OCI-M1 (cell line): ENCODE results near the gene UQCC2.

ENCODE experiments used
- DNase-seq: peaks from one replicate; lab custom pipeline; 2025; lab: John Stamatoyannopoulos, UW

Gene UQCC2

DNA sequence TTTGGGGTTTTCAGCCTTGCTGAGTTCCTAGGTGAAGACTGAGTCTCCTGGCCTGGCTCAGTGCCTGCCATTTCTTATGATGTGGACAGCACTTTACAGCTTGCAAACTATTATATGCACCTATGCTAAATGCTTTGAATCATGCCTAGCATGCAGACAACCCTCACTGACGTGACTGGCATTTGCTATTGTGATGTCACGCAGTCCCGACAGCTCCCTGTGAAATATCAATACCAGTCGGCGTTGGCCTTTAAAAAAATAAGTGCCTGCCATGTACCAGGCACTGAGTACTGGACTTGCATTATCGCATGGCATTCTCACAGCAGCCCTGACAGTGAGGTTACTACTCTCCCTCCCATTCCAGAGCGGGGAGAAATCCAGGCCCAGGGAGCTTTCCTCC is 35.5 kb downstream of the UQCC2 start:
- DNase-seq, result no peak

DNA sequence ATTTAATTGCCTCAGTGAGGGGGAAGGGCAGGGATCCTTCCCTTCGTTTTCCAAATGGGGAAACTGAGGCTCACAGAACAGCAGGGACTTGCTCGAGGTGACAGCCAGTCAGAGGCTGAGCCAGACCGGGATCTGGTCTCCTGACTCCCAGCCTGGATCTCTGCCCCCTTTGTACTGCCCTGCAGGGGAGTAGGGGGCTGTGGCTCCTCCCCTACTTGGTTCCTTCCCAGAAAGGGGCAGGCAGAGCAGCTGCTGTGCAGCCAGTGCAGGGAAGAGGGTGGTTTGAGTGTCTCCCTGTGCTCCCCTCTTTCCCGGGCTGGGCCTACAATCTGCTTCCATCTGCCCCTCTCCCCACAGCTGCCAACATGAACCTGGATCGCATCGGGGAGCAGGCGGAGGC is 37.6 kb downstream of the UQCC2 start:
- no peak for DNase-seq

DNA sequence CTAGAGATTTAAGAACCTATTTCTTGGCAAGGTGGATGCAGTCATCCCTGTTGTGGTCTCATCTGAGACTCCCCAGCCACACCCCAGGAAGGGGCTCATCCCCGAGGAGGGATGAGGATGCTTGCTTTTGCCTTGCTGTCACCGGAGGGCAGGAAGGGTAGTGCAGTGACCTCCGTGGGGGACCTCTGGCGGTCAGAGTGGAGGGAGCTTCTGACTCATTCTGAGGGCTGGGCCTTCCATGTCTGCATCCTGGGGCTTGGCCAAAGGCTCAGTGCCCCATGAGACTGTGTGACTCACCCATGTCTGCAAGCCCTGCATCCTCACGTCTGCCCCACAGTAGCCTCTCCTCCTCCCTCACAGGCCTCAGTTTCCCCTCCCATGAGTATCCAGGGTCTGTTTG is 38.7 kb downstream of the UQCC2 start:
- peak; percentile 85 for DNase-seq

DNA sequence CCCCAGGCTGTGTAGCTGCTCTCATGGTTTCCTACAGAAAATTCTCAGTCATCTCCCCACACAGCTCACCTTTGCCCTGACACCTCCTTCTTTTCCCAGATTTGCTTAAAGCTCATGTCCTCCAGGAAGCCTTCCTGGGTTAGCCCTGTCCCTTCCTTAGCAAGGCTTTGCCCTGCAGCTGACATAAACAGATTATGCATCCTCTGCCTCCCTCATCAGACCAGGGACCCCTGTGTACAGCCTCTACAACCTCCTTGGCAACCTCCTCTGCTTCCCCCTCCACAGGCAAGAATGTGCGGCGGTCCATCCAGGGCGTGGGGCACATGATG is 39.8 kb downstream of the UQCC2 start:
- DNase-seq, result no peak

DNA sequence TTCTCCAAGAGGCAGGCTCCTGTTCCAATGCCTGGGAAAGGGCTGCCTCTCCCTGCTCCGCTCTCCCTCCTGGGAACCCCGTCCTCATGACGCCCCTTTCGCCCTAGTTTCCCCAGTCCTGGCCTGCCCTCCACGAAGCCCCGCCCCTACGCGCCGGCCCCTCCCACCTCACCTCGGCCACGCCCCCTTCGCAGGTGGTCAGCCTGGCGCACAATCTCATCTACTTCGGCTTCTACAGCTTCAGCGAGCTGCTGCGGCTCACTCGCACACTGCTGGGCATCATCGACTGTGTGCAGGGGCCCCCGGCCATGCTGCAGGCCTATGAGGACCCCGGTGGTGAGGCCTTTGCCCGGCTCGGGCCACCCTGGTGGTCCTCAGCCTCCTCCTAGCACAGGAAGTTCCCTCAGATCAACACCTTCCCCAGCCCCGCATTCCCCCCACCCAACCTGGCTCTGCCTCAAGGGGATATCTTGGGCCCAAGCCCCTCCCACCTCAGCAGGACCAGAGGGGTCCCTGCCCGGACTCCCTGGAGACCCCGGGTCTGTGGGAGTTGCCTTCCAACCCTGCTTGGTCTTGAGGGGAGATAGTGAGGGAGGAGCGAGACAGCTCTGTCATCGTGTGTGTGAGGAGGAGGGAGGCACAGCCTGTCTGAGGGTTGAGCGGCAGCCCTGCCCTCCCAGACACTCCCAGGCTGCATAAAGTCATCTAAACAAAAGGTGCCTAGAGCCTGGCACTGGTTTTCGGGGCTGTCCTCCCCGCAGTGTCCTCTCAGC is 40.3 kb downstream of the UQCC2 start:
- no peak for DNase-seq

DNA sequence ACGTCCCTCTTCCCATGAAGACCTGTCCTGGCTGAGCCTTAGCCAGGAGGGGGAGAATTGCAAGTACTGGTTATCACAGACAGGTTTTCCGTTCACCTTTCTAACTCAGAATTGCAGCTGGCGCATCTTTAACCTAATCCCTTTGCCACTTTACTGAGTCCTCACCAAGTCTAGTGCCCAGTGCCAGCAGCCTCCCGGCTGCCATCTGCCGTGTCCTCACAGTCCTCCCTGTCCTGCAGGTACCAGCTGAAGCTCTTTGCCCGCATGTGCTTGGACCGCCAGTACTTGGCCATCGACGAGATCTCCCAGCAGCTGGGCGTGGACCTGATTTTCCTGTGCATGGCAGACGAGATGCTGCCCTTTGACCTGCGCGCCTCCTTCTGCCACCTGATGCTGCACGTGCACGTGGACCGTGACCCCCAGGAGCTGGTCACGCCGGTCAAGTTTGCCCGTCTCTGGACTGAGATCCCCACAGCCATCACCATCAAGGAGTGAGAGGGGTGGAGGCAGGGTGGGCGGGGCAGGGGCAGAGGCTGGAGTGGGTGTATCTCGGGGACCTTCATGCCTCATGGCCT is 41.3 kb downstream of the UQCC2 start:
- no peak for DNase-seq

DNA sequence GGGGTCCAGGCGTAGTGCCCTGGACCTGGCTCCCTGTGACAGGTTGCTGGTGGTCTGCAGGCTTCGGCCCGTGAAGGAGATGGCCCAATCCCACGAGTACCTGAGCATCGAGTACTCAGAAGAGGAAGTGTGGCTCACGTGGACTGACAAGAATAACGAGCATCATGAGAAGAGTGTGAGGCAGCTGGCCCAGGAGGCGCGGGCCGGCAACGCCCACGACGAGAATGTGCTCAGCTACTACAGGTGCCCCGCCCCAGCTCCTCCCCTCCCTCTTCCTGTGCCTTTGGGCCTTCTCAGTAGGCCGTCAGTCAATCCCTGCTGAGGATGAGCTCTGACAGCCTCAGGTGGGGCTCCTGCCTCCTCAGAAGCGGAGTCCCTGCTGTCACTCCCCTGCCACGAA is 42.6 kb downstream of the UQCC2 start:
- no peak for DNase-seq

DNA sequence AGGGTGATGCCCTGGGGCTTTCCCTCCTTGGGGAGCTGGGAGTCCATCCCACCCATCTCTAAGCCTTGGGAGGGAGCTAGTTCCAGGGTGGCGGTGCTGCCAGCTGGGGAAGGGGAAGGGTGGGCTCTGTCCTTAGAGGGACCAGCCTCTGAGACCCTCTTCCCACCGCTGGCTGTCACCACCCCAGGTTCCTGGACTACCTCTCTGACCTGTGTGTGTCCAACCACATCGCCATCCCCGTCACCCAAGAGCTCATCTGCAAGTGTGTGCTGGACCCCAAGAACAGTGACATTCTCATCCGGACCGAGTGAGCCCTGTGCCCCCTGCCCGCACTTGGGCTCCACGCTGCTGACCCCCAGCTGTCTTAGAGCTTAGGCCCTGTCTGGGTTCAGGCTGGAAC is 43.2 kb downstream of the UQCC2 start:
- no peak for DNase-seq

GRCh38 chr6:33667776-33668175 is 43.7 kb downstream of the UQCC2 start:
- DNase-seq, result no peak

- DNase-seq, result no peak
Observed at GRCh38 chr6:33667072-33667471, 44.4 kb downstream of the UQCC2 start.

DNA sequence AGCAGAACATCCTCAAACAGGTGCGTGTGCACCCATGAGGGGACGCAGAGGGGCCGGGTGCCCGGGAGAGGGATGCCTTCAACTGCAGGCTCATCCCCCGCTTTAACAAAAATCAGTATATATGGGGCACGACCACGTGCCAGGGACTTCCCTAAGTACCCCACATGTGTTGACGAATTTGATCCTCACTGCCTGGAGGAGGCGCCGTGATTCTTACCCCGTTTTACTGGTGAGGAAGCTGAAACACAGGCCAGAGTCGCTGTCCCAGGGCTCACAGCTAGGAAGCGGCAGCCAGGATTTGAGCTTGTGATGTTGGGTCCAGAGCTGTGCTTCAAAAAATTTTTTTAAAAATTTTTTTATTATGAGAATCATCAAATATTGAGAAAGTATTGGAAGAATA is 45.5 kb downstream of the UQCC2 start:
- no peak for DNase-seq

- no peak for DNase-seq
Observed at GRCh38 chr6:33664506-33665057, 46.9 kb downstream of the UQCC2 start.

- no peak for DNase-seq
Observed at GRCh38 chr6:33663727-33664449, 47.6 kb downstream of the UQCC2 start.

GRCh38 chr6:33663028-33663427 is 48.5 kb downstream of the UQCC2 start:
- no peak for DNase-seq

- DNase-seq, result no peak
Observed at GRCh38 chr6:33662318-33662717, 49.2 kb downstream of the UQCC2 start.

DNA sequence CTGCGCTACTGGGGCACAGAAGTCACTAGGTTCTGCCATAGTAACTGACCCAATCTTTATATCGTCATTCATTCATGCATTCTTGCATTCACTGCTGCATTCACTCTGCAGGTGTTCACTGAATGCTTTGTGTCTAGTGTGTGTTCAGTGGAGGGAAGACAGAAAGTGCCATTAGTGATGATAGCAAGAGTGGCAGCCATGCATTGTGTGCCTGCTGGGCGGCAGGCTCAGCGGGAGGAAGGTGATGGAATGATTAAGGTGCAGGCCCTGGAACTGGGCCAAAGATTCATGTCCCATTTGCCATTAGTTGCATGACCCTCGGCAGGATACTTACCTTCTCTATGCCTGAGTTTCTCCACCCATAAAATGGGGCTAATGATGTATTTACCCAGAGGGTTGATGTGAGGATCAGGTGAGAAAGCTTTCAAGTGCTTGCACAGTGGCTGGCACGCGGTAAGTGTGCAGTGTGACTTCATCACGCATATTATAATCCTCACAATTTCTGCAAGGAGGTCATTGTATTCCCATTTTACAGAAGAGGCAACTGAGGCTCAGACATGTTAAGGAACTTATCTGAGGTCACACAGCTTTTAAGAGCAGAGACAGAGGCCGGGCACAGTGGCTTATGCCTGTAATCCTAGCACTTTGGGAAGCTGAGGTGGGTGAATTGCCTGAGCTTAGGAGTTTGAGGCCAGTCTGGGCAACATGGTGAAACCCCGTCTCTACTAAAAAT is 50.2 kb downstream of the UQCC2 start:
- no peak for DNase-seq

- no peak for DNase-seq
Observed at GRCh38 chr6:33659986-33660385, 51.5 kb downstream of the UQCC2 start.

DNA sequence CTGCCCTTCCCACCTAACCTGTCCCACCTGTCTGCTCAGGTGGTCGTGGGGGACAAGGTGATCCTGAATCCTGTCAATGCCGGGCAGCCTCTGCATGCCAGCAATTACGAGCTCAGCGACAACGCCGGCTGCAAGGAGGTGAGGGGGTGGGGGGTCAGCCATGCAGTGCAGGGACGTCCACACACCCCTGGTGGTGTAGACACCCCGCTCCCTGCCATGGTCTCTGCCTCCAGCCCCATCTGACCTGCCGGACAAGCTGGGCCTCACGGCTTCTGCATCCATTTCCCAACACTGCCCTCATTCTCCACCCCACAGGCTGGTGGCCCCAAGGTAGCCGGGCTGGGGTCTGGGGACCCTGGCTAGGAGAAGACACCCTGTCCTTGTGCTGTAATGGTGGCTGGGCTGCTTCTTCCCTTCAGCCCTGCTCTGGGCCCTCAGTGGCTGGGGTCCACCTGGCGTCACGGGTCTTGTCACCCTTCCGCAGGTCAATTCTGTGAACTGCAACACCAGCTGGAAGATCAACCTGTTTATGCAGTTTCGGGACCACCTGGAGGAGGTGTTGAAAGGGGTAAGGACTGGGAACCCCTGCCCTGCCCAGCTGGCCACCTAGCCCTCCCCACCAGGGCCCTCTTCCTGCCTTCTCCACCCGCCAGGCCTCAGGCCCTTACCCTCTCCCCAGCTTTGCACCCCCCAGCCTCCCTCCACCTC is 52.4 kb downstream of the UQCC2 start:
- DNase-seq, result no peak

GRCh38 chr6:33656844-33657243 is 54.7 kb downstream of the UQCC2 start:
- DNase-seq, result no peak

DNA sequence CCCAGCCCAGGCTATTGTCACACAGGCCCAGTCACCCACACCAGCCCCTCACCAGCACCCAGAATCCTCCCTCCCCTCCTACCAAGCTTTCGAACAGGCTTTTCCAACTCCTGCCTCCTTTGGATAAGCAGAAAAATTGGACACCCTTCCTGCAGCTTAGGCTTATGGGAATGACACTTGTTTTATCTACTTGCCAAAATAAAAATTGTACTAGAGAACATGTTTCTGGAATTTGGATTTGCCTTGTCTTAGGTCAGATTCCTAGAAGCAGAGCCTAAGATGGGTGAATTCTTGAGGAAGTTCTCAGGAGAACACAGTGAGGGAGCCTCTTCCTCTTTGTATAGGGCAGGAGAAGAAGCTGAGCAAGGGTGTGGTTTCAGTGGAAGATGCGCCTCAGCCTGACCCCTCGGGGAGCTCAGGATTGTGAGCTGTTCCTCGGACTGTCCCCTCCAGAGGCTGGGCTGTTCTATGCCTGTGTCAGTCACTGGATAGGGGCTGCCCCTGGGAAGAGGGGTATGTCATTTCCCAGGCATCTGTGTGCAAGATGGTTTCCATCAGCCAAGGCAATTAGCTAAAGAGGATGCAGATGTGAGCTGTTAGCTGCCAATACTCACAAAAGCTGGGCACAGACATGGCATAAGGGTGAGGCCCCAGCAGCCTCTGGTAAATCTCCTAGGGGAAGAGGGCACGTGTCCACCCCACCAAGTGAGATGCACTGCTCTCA is 56.5 kb downstream of the UQCC2 start:
- DNase-seq, result no peak

- DNase-seq, result no peak
Observed at GRCh38 chr6:33652002-33652401, 59.5 kb downstream of the UQCC2 start.
